ENCODE measurements around the gene ACYP2. TPM values are rescaled to one million over a fixed set of nuclear protein-coding genes. Genes with fewer than 3 reads are reported as not detected.
"Not testable (repeated sequence)": the region's sequence is repeated elsewhere in the genome, so short reads cannot be mapped to it uniquely, and the experiment has no call there.

ACYP2 gene
- total and polyA plus RNA-seq, 4 donors: 23.6 to 61.4 (median 43.1) TPM

DNA sequence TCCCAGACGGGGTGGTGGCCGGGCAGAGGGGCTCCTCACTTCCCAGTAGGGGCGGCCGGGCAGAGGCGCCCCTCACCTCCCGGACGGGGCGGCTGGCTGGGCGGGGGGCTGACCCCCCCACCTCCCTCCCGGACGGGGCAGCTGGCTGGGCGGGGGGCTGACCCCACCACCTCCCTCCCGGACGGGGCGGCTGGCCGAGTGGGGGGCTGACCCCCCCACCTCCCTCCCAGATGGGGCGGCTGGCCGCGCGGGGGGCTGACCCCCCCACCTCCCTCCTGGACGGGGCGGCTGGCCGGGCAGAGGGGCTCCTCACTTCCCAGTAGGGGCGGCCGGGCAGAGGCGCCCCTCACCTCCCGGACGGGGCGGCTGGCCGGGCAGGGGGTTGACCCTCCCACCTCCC is 20.0 kb upstream of the ACYP2 start:
- H3K4me1 ChIP-seq (ENCODE audit: control insufficient read depth, insufficient read depth, low read length); H3K36me3 ChIP-seq (ENCODE audit: control insufficient read depth, insufficient read depth, low read length); H3K27me3 ChIP-seq (ENCODE audit: control insufficient read depth, insufficient read depth, low read length); DNase-seq (ENCODE audit: low read depth in 4 of 6, low spot score in 6 of 6); H3K27ac ChIP-seq (ENCODE audit: low read depth, low read length); H3K4me3 ChIP-seq (ENCODE audit: low read depth, low read length); H3K9me3 ChIP-seq (ENCODE audit: control insufficient read depth, insufficient read depth, low read length): not testable (repeated sequence)
- no CpG with 5 or more reads among the region's 30 CpGs for WGBS (ENCODE audit: insufficient coverage)

DNA sequence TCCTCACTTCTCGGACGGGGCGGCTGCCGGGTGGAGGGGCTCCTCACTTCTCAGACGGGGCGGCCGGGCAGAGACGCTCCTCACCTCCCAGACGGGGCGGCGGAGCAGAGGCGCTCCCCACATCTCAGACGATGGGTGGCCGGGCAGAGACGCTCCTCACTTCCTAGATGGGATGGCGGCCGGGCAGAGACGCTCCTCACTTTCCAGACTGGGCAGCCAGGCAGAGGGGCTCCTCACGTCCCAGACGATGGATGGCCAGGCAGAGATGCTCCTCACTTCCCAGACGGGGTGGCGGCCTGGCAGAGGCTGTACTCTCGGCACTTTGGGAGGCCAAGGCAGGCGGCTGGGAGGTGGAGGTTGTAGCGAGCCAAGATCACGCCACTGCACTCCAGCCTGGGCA is 19.3 kb upstream of the ACYP2 start:
- not testable (repeated sequence) for H3K27ac ChIP-seq (ENCODE audit: low read depth, low read length); H3K36me3 ChIP-seq (ENCODE audit: control insufficient read depth, insufficient read depth, low read length); H3K9me3 ChIP-seq (ENCODE audit: control insufficient read depth, insufficient read depth, low read length); H3K27me3 ChIP-seq (ENCODE audit: control insufficient read depth, insufficient read depth, low read length); H3K4me3 ChIP-seq (ENCODE audit: low read depth, low read length); DNase-seq (ENCODE audit: low read depth in 4 of 6, low spot score in 6 of 6); H3K4me1 ChIP-seq (ENCODE audit: control insufficient read depth, insufficient read depth, low read length)
- WGBS (ENCODE audit: insufficient coverage): no CpG with 5 or more reads among the region's 26 CpGs

DNA sequence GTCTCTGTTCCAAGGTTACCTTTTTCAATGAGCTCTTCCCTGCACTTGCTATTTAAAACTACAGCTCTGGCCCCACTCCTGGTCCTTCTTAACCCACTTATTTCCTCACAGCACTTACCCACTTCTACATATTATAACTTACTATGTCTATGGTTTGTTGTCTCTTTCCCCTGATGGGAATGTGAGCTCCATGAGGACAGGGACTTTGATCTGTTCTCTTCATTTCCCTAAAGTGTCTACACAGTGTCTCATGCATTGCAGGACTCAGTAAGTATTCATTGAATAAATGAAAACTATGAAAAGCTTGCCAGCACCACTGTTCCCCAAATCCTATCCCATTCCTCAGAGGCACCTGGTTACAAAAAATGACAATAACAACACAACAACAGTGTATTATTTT is 18.3 kb upstream of the ACYP2 start:
- Histone ChIP-seq H3K4me3 (ENCODE audit: low read depth, low read length) (no peak overlapping the region), H3K4me1 (ENCODE audit: control insufficient read depth, insufficient read depth, low read length) (no peaks in the 10 kb centered on the region), H3K27me3 (ENCODE audit: control insufficient read depth, insufficient read depth, low read length) (no peaks in the 10 kb centered on the region), H3K36me3 (ENCODE audit: control insufficient read depth, insufficient read depth, low read length) (no peaks in the 10 kb centered on the region), H3K9me3 (ENCODE audit: control insufficient read depth, insufficient read depth, low read length) (no peaks in the 10 kb centered on the region), H3K27ac (ENCODE audit: low read depth, low read length) (no peak overlapping the region)
- DNase-seq (ENCODE audit: low read depth in 4 of 6, low spot score in 6 of 6): no peak

DNA sequence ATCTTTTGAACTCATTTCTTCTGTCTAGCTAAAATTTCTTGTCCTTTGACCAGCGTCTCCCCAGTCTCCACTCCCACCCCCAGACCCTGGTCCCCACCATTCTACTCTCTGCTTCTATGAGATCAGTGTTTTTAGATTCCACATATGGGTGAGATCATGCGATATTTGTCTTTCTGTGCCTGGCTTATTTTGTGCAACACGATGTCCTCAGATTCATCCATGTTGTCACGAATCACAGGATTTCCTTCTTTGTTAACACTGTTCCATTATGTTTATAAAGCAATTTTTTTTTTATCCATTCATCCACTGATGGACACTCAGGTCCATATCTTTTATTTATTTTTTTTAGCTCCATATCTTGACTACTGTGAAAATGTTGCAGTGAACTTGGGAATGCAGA is 16.0 kb upstream of the ACYP2 start:
- 90% methylated on average over 2 of the region's 4 CpGs for WGBS (ENCODE audit: insufficient coverage)
- no peak overlapping the region for H3K27ac ChIP-seq (ENCODE audit: low read depth, low read length)
- no peaks in the 10 kb centered on the region for H3K9me3 ChIP-seq (ENCODE audit: control insufficient read depth, insufficient read depth, low read length)
- no peak overlapping the region for H3K4me3 ChIP-seq (ENCODE audit: low read depth, low read length)
- DNase-seq (ENCODE audit: low read depth in 4 of 6, low spot score in 6 of 6): no peak
- no peaks in the 10 kb centered on the region for H3K4me1 ChIP-seq (ENCODE audit: control insufficient read depth, insufficient read depth, low read length)
- no peaks in the 10 kb centered on the region for H3K36me3 ChIP-seq (ENCODE audit: control insufficient read depth, insufficient read depth, low read length)
- no peaks in the 10 kb centered on the region for H3K27me3 ChIP-seq (ENCODE audit: control insufficient read depth, insufficient read depth, low read length)

DNA sequence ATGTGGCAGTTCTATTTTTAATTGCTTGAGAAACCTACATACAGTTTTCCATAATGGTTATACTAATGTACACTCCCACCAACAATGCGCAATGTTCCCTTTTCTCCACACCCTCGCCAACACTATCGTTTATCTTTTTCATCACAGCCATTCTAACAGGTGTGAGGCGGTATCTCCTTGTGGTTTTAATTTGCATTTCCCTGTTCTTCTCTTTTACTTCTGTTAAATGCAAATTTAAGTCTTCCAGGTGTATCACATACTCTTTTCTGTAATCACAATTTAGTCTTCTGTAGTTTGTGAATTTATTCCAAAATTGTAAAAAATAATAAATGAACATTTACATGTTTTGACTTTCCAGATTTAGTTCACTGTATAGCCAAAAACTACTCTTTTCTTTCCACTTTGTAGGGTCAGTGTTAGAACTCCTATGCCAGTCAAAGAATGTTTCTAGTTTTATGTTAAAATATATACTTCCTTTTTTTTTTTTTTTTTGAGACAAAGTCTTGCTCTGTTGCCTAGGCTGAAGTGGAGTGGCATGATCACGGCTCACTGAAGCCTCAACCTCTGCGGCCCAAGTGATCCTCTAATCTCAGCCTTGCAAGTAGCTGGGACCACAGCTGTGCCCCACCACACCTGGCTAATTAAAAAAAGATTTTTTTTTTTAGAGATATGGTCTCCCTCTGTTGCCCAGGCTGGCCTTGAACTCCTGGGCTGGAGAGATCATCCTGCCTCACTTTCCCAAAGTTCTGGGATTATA is 15.4 kb upstream of the ACYP2 start:
- Histone ChIP-seq H3K9me3 (ENCODE audit: control insufficient read depth, insufficient read depth, low read length) (no peaks in the 10 kb centered on the region), H3K4me3 (ENCODE audit: low read depth, low read length) (no peak overlapping the region), H3K27me3 (ENCODE audit: control insufficient read depth, insufficient read depth, low read length) (no peaks in the 10 kb centered on the region), H3K27ac (ENCODE audit: low read depth, low read length) (no peak overlapping the region), H3K4me1 (ENCODE audit: control insufficient read depth, insufficient read depth, low read length) (no peaks in the 10 kb centered on the region), H3K36me3 (ENCODE audit: control insufficient read depth, insufficient read depth, low read length) (no peaks in the 10 kb centered on the region)
- no peak for DNase-seq (ENCODE audit: low read depth in 4 of 6, low spot score in 6 of 6)
- WGBS (ENCODE audit: insufficient coverage): 100% methylated on average over 2 of the region's 6 CpGs

DNA sequence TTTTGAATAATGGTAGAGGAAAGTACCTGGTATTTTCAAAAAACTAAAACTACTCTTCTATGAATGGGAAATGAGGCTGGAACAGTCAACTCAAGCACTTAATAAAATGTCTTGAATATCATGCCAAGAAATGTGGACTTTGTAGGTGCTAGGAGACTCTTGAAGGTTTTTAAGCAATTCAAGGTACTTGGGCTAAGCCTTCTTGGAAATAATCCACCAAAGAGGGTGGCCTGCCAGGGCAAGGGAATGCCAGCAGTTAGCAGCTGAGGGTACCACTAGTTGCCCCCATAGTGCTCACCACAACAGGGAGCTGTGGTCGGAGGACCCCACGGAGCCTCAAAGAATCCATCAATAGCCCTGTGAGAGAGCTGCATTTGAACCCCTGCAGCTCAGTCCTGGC is 14.6 kb upstream of the ACYP2 start:
- Histone ChIP-seq H3K4me3 (ENCODE audit: low read depth, low read length) (no peak overlapping the region), H3K9me3 (ENCODE audit: control insufficient read depth, insufficient read depth, low read length) (no peaks in the 10 kb centered on the region), H3K36me3 (ENCODE audit: control insufficient read depth, insufficient read depth, low read length) (no peaks in the 10 kb centered on the region), H3K27ac (ENCODE audit: low read depth, low read length) (no peak overlapping the region), H3K4me1 (ENCODE audit: control insufficient read depth, insufficient read depth, low read length) (no peaks in the 10 kb centered on the region), H3K27me3 (ENCODE audit: control insufficient read depth, insufficient read depth, low read length) (no peaks in the 10 kb centered on the region)
- 100% methylated on average over 1 of the region's 2 CpGs for WGBS (ENCODE audit: insufficient coverage)
- DNase-seq (ENCODE audit: low read depth in 4 of 6, low spot score in 6 of 6): no peak

DNA sequence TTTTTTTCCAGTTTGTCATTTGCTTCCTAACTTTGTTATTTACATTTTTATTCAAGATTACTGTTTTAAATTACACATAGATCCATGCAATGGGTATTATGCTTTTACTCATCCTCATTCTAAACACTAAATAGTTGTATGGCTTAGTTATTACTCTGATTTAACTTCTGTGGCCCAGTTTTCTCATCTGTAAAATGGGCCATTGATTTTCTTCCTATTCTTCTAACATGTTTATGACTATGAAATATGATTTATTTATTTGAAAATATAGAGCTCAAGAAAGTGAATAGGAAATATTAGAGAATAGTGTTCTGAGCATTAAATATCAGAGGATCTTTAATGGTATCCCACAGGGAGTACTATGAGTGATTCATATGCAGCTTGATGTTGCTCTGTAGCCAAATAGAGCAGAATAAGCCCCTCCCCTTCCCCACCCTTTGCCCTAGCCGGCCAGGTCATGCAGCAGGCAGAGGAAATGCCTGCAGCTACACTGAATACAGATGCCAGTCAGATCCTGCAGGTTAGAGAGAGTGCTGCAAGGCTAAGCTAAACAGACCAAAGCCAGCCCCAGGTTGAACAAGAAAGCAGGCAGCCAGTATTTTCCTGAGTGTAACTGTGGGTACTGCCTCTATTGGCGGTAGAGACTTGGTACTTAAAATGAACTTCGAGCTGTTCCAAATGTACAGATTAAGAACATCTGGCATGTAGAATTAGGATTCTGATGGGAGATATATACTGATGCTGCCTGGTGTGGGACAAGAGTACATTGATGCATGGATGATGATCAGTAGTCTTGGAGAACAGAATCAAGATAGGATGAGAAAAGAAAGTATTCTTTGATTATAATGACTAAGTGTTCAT is 11.7 kb upstream of the ACYP2 start:
- H3K27ac ChIP-seq (ENCODE audit: low read depth, low read length): no peak overlapping the region
- peaks cover 3% of the 10 kb centered on the region for H3K4me1 ChIP-seq (ENCODE audit: control insufficient read depth, insufficient read depth, low read length)
- DNase-seq (ENCODE audit: low read depth in 4 of 6, low spot score in 6 of 6): no peak
- H3K27me3 ChIP-seq (ENCODE audit: control insufficient read depth, insufficient read depth, low read length): no peaks in the 10 kb centered on the region
- no peak overlapping the region for H3K4me3 ChIP-seq (ENCODE audit: low read depth, low read length)
- H3K9me3 ChIP-seq (ENCODE audit: control insufficient read depth, insufficient read depth, low read length): no peaks in the 10 kb centered on the region
- H3K36me3 ChIP-seq (ENCODE audit: control insufficient read depth, insufficient read depth, low read length): no peaks in the 10 kb centered on the region
- WGBS (ENCODE audit: insufficient coverage): 43% methylated on average over 3 of the region's 3 CpGs

DNA sequence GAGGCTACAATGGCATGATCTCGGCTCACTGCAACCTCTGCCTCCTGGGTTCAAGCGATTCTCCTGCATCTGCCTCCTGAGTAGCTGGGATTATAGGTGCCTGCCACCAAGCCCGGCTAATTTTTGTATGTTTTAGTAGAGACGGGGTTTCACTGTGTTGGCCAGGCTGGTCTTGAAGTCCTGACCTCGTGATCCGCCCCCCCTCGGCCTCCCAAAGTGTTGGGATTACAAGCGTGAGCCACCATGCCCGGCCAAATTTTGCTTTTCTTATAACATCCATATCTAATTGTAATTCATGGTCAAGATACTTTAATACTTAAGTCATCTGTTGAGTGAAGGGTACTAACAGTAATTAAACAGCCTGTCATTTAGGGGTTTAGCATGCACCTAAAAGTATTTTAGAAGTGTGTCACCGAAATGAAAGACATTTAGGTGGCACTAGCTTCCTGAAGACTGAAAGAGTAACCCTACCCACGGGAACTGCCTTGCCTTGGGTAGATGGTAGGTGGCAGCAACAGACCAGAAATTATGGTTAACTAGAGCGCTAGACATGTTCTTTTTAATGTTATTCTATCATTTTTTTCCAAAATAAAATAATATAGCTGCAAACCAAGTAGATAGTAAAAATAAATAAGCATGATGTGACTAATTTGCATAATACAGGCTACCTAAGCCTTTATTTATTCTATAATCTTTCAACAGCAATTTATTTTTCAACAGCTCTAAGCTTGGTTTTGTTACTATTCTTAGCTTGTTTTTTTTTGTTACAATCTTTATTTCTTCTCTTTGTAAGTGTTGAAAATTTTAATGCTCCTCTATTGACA is 8.6 kb upstream of the ACYP2 start:
- Histone ChIP-seq H3K36me3 (ENCODE audit: control insufficient read depth, insufficient read depth, low read length) (no peaks in the 10 kb centered on the region), H3K27ac (ENCODE audit: low read depth, low read length) (no peak overlapping the region), H3K9me3 (ENCODE audit: control insufficient read depth, insufficient read depth, low read length) (no peaks in the 10 kb centered on the region), H3K4me1 (ENCODE audit: control insufficient read depth, insufficient read depth, low read length) (peaks cover 3% of the 10 kb centered on the region), H3K27me3 (ENCODE audit: control insufficient read depth, insufficient read depth, low read length) (no peaks in the 10 kb centered on the region), H3K4me3 (ENCODE audit: low read depth, low read length) (no peak overlapping the region)
- DNase-seq (ENCODE audit: low read depth in 4 of 6, low spot score in 6 of 6): peak in 3 of 6 donors; percentile 55 to 92 (median 84)
- 95% methylated on average over 2 of the region's 12 CpGs for WGBS (ENCODE audit: insufficient coverage)

DNA sequence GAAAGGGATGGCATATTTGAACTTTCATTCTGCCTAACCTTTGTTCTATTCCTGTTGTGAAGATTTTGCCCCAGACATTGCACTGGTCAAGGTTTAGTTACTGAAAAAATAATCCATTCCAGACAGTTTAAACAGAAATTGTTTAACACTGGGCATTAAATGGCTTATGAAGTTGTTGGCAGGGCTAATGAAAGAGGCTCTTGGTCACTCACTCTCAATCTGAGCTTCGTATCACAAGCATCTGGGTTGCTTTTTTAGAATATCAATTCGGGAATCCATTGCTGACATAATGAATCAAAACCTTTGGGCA is 8.0 kb upstream of the ACYP2 start:
- 71% methylated on average over 2 of the region's 2 CpGs for WGBS (ENCODE audit: insufficient coverage)
- H3K36me3 ChIP-seq (ENCODE audit: control insufficient read depth, insufficient read depth, low read length): no peaks in the 10 kb centered on the region
- no peaks in the 10 kb centered on the region for H3K27me3 ChIP-seq (ENCODE audit: control insufficient read depth, insufficient read depth, low read length)
- no peaks in the 10 kb centered on the region for H3K9me3 ChIP-seq (ENCODE audit: control insufficient read depth, insufficient read depth, low read length)
- no peak overlapping the region for H3K27ac ChIP-seq (ENCODE audit: low read depth, low read length)
- DNase-seq (ENCODE audit: low read depth in 4 of 6, low spot score in 6 of 6): no peak
- no peak overlapping the region for H3K4me3 ChIP-seq (ENCODE audit: low read depth, low read length)
- H3K4me1 ChIP-seq (ENCODE audit: control insufficient read depth, insufficient read depth, low read length): peaks cover 3% of the 10 kb centered on the region
